CD8-positive, alpha-beta memory T cell (primary cell): ENCODE results near the gene ID3. TPM values are rescaled to one million over a fixed set of nuclear protein-coding genes. Genes with fewer than 3 reads are reported as not detected.

Experiments used
- CTCF ChIA-PET: fragments of 350-600 bp; sonication (Branson Sonifier 250); formaldehyde crosslinking; loops from one replicate; lab custom pipeline; 2021; ENCODE audit warnings: antibody characterized with exemption; lab: Charles Lee
- POLR2A ChIA-PET: fragments of 350-600 bp; sonication (Branson Sonifier 250); formaldehyde crosslinking; loops from one replicate; lab custom pipeline; 2021; ENCODE audit warnings: antibody characterized with exemption; lab: Charles Lee
- DNase-seq, 5 donors: peaks; one replicate each; pipeline versions ENCODE4 v3.0.0 to v3.0.0-alpha.2; 2020 to 2022; ENCODE audit warnings: mixed read lengths in 1 of 5
- H3K27ac ChIP-seq: one replicate; pipeline ENCODE4 v1.7.0; 2013; ENCODE audit warnings: low read depth, mild to moderate bottlenecking, low read length, moderate library complexity
- H3K27me3 ChIP-seq: 2 replicates; pipeline ENCODE4 v1.7.0; 2013; ENCODE audit warnings: low read length, mild to moderate bottlenecking; ENCODE audit not compliant: insufficient read depth, poor library complexity, severe bottlenecking
- H3K36me3 ChIP-seq: 2 replicates; pipeline ENCODE4 v1.7.0; 2013; ENCODE audit warnings: mild to moderate bottlenecking, low read length, moderate library complexity; ENCODE audit not compliant: insufficient read depth
- H3K4me1 ChIP-seq: 2 replicates; pipeline ENCODE4 v1.7.0; 2013; ENCODE audit warnings: mild to moderate bottlenecking, low read length, moderate library complexity; ENCODE audit not compliant: insufficient read depth
- H3K4me3 ChIP-seq: 2 replicates; pipeline ENCODE4 v1.7.0; 2013; ENCODE audit warnings: mild to moderate bottlenecking, low read length
- H3K9me3 ChIP-seq: 2 replicates; pipeline ENCODE4 v1.7.0; 2013; ENCODE audit warnings: mild to moderate bottlenecking, low read length
- H3K27ac Mint-ChIP-seq, 8 donors: one replicate each; pipeline ENCODE4 v1.8.0; 2020 to 2021; ENCODE audit warnings: mixed read lengths in 8 of 8, mild to moderate bottlenecking in 6 of 8, inconsistent platforms in 3 of 8, moderate library complexity in 3 of 8
- H3K27me3 Mint-ChIP-seq, 2 donors: one replicate each; pipeline ENCODE4 v1.8.0; 2020 to 2021; ENCODE audit warnings: mixed read lengths in 2 of 2, mild to moderate bottlenecking in 1 of 2, moderate library complexity in 1 of 2
- H3K36me3 Mint-ChIP-seq, 3 donors: one replicate each; pipeline ENCODE4 v1.8.0; 2020 to 2021; ENCODE audit warnings: mixed read lengths in 3 of 3, inconsistent platforms in 1 of 3, mild to moderate bottlenecking in 1 of 3
- H3K4me1 Mint-ChIP-seq, 3 donors: one replicate each; pipeline ENCODE4 v1.8.0; 2020 to 2021; ENCODE audit warnings: mixed read lengths in 3 of 3, inconsistent platforms in 1 of 3, mild to moderate bottlenecking in 1 of 3
- H3K4me3 Mint-ChIP-seq, 7 donors: one replicate each; pipeline ENCODE4 v1.8.0; 2020 to 2021; ENCODE audit warnings: mixed read lengths in 7 of 7, mild to moderate bottlenecking in 6 of 7, moderate library complexity in 4 of 7, inconsistent platforms in 2 of 7
- H3K9me3 Mint-ChIP-seq, 5 donors: one replicate each; pipeline ENCODE4 v1.8.0; 2020 to 2022; ENCODE audit warnings: mixed read lengths in 5 of 5, mild to moderate bottlenecking in 3 of 5, moderate library complexity in 2 of 5, inconsistent platforms in 1 of 5
- polyA plus RNA-seq: library from polyadenylated mRNA; unstranded; fragments of 300-500 nt; fragmentation: Illumina TruSeq; gene quantifications from one replicate; pipeline ENCODE4 v1.2.3, GENCODE V29; 2021
- total RNA-seq, 2 experiments: library from RNA; stranded (reverse); gene quantifications; one replicate each; pipeline ENCODE4 v1.2.3, GENCODE V29; 2021

Gene ID3
- total and polyA plus RNA-seq, 3 experiments from 2014 or later: 4.7 to 19.3 (median 18.4) TPM

DNA sequence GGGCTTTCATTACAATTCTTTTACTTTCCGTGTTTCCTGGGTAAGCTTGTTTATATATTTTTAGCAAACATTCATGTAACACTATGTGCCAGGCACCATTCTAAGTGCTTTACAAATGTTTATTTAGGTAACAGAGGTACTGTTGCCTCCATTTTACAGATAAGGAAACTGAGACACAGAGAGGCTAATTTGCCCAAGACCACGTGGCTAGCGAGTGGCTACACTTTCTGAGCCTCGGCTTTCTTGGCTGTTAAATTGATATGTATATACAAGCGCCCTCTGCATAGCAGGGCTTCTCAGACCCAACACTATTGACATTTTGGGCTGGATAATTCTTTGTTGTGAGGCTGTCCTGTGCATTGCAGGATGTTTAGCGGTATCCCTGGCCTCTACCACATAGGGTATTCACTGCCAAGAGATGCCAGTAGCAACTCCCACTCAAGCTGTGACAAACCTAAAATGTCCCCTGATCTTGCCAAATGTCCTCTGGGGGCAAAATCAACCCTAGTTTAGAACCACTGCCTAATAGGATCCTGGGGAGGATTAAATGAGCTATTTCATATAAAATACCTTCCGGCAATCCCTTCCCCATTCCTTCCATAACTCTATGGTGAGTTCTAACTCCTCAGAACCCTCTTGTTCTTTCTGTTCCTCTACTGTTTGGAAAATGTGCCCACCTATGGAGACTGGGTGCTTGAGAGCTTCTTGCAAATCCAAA is 17.2 kb upstream of the ID3 start:
- Mint-ChIP-seq H3K4me1 (peaks cover 21 to 35% (median 26%) of the 10 kb centered on the region in 3 donors), H3K4me3 (no peak overlapping the region), H3K36me3 (no peaks in the 10 kb centered on the region), H3K9me3 (no peaks in the 10 kb centered on the region), H3K27ac (peak overlapping the region in 2 of 8 donors; percentile 17 to 41), H3K27me3 (peaks cover 0 to 2% of the 10 kb centered on the region in 2 donors)
- DNase-seq: no peak
- Histone ChIP-seq H3K27ac (no peak overlapping the region), H3K27me3 (no peaks in the 10 kb centered on the region), H3K4me3 (no peak overlapping the region), H3K36me3 (no peaks in the 10 kb centered on the region), H3K4me1 (peaks cover 27% of the 10 kb centered on the region), H3K9me3 (no peaks in the 10 kb centered on the region)
- POLR2A ChIA-PET: interaction anchor here (1.1 to 1.4 kb wide), 2 partner anchors 18 to 61 kb away, joined by 4 to 11 read pairs; partner anchors contain the start of gene ID3
- CTCF ChIA-PET: interaction anchor here (1.2 to 3.2 kb wide), 8 partner anchors 10 to 58 kb away, joined by 3 to 19 read pairs (median 6); no protein-coding TSS in a partner anchor

DNA sequence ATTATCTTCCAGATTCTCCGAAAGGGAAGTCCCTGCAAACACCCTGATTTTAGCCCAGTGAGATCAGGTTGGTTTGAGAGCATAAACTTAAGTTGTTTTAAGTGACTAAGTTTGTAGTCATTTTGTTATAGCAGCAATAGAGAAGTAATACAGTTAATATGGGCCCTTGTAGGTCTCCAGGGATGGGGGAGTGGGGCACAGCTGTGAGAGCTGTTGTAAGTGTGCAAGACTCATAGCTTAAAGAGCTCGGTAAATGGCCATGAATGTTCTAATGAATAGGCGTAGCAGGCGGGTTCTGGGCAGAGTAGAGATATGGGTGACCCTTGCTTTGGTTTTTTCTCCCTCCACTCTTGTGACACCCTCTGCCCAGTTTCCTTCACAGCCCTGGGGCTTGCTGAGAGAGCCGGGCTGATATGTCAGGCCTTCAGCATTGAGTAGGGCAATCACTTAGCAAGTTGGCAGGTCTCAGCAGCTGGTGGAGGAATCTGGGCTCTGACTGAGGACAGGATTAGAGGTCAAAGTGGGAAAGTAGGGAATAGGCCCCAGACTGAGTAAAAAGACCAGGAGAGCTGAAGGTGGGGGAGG is 16.0 kb upstream of the ID3 start:
- H3K27ac ChIP-seq: no peak overlapping the region
- Mint-ChIP-seq H3K9me3 (no peaks in the 10 kb centered on the region), H3K4me3 (no peak overlapping the region)

DNA sequence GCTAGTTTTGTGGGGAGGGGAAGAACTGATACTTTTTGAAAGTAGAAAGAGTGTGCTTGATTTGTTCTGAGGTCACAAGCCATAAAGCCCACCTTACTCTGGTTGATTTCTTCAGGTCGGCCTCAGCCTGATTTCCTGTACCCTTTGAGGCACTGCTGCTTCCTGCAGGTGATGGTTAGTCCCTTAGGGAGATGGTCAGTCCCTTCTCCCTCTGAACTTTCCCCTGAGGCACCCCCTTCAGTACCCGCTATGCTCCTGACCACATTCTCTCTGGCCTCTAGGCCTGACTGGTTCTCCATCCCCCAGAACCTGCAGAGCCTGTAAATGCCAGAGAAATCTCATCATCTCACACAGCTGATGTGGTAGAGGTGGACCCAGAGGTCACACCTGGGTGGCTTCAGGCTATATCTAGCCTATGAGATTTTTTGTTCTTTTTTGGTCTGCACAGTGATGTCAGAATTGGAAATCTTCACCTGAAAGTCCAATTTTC is 15.0 kb upstream of the ID3 start:
- peaks cover 21 to 34% (median 30%) of the 10 kb centered on the region in 3 donors for H3K4me1 Mint-ChIP-seq
- CTCF ChIA-PET: no interaction called here

More for the DNA sequence above, 16.0 kb upstream of the ID3 start:
- DNase-seq: no peak
- Histone ChIP-seq H3K27me3 (no peaks in the 10 kb centered on the region), H3K36me3 (no peaks in the 10 kb centered on the region), H3K4me3 (no peak overlapping the region), H3K9me3 (no peaks in the 10 kb centered on the region), H3K4me1 (peaks cover 27% of the 10 kb centered on the region)
- peaks cover 2 to 9% of the 10 kb centered on the region in 2 donors for H3K27me3 Mint-ChIP-seq
- peak overlapping the region in 1 of 8 donors; percentile 2 for H3K27ac Mint-ChIP-seq
- H3K4me1 Mint-ChIP-seq: peaks cover 21 to 35% (median 26%) of the 10 kb centered on the region in 3 donors
- ChIA-PET POLR2A (no interaction called here), CTCF (interaction anchor here (3.2 kb wide), 1 partner anchor 59 kb away, joined by 19 read pairs; no protein-coding TSS in a partner anchor)
- no peaks in the 10 kb centered on the region for H3K36me3 Mint-ChIP-seq

DNA sequence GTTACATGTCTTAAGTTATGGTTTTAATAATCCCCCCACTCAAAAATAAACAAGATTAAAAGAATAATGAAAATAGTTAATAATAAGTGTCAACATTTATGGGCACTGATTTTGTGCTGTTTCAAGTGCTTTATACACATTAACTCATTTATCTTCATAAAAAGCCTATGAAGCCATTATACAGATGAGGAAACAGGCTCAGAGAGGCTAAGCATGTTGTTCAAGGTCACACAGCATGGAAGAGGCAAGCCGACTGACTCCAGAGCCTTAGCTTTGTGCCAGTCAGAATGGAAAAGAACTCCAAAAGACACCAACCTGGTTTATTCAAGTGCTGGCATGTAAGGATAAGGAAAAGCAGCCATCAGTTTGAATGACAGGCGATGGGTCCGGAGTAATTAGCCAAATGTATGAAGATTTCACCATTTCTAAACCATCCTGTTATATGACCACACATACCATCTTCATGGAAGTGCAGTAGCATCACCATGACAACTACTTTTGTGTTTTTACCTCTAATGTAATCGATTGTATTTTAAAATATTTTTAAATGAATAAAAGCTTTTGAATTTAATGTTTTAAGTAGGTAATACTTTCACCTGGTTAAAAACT is 14.4 kb upstream of the ID3 start:
- Mint-ChIP-seq H3K36me3 (no peaks in the 10 kb centered on the region), H3K27ac (no peak overlapping the region), H3K27me3 (peaks cover 8 to 22% of the 10 kb centered on the region in 2 donors), H3K4me1 (peaks cover 18 to 33% (median 32%) of the 10 kb centered on the region in 3 donors), H3K4me3 (no peak overlapping the region), H3K9me3 (no peaks in the 10 kb centered on the region)
- H3K27ac ChIP-seq: no peak overlapping the region
- H3K4me3 ChIP-seq: no peak overlapping the region
- peaks cover 12% of the 10 kb centered on the region for H3K27me3 ChIP-seq
- POLR2A ChIA-PET: no interaction called here
- no peaks in the 10 kb centered on the region for H3K36me3 ChIP-seq
- DNase-seq: no peak
- CTCF ChIA-PET: interaction anchor here (4.4 kb wide), 1 partner anchor 64 kb away, joined by 15 read pairs; no protein-coding TSS in a partner anchor
- no peaks in the 10 kb centered on the region for H3K9me3 ChIP-seq
- peaks cover 28% of the 10 kb centered on the region for H3K4me1 ChIP-seq

More for the DNA sequence above, 15.0 kb upstream of the ID3 start:
- peaks cover 27% of the 10 kb centered on the region for H3K4me1 ChIP-seq
- Mint-ChIP-seq H3K27me3 (peaks cover 6 to 16% of the 10 kb centered on the region in 2 donors), H3K27ac (no peak overlapping the region), H3K4me3 (no peak overlapping the region), H3K36me3 (no peaks in the 10 kb centered on the region), H3K9me3 (no peaks in the 10 kb centered on the region)
- H3K27me3 ChIP-seq: peaks cover 6% of the 10 kb centered on the region
- no peaks in the 10 kb centered on the region for H3K36me3 ChIP-seq
- no peaks in the 10 kb centered on the region for H3K9me3 ChIP-seq
- H3K27ac ChIP-seq: no peak overlapping the region
- POLR2A ChIA-PET: no interaction called here
- no peak for DNase-seq
- H3K4me3 ChIP-seq: no peak overlapping the region

DNA sequence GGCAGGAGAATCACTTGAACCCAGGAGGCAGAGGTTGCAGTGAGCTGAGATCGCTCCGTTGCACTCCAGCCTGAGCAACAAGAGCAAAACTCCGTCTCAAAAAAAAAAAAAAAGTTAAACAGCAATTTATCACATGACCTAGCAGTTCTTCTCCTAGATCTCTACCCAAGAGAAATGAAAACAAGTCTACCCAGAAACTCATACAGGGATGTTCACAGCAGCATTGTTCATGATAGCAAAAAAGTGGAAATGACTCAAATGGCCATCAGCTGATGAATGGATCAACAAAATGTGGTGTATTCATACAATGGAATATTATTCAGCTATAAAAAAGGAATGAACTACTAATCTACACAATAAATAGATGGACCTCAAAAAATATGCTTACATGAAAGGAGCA is 12.2 kb upstream of the ID3 start:
- H3K4me3 ChIP-seq: no peak overlapping the region
- Mint-ChIP-seq H3K36me3 (no peaks in the 10 kb centered on the region), H3K4me1 (peaks cover 7 to 22% (median 16%) of the 10 kb centered on the region in 3 donors), H3K9me3 (no peaks in the 10 kb centered on the region), H3K4me3 (no peak overlapping the region), H3K27ac (no peak overlapping the region), H3K27me3 (peaks cover 18 to 31% of the 10 kb centered on the region in 2 donors)
- no peaks in the 10 kb centered on the region for H3K36me3 ChIP-seq
- H3K9me3 ChIP-seq: no peaks in the 10 kb centered on the region
- DNase-seq: no peak
- no peak overlapping the region for H3K27ac ChIP-seq
- CTCF ChIA-PET: interaction anchor here (1.1 to 4.4 kb wide), 4 partner anchors 12 to 66 kb away, joined by 3 to 15 read pairs (median 6); partner anchors contain the start of gene ID3
- POLR2A ChIA-PET: no interaction called here
- peaks cover 13% of the 10 kb centered on the region for H3K27me3 ChIP-seq
- H3K4me1 ChIP-seq: peaks cover 13% of the 10 kb centered on the region

DNA sequence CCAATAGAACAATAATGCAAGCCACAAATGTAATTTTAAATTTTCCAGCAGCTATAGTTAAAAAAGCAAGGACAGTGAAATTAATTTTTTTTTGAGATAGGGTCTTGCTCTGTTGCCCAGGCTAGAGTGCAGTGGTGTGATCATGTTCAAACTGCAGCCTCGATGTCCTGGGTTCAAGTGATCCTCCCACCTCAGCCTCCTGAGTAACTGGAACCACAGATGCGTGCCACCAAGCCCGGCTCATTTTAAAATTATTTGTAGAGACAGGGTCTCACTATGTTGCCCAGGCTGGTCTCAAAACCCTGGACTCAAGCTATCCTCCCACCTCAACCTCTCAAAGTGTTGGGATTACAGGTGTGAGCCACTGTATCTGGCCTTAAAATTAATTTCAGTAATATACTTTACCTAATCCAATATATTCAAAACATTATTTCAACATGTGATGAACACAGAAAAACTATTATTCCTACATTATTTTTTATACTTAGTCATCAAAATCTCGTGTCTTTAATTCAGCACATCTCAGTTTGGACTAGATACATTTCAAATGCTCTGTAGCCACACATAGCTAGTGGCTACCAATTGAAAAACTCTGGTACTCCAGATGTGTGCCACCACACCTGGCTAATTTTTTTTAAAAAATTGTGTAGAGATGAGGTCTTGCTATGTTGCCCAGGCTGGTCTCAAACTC is 10.8 kb upstream of the ID3 start:
- Mint-ChIP-seq H3K9me3 (no peaks in the 10 kb centered on the region), H3K4me1 (peaks cover 7 to 22% (median 19%) of the 10 kb centered on the region in 3 donors), H3K27me3 (peaks cover 18 to 37% of the 10 kb centered on the region in 2 donors), H3K36me3 (no peaks in the 10 kb centered on the region), H3K27ac (peak overlapping the region in 1 of 8 donors; percentile 82), H3K4me3 (no peak overlapping the region)
- ChIA-PET CTCF (interaction anchor here (1.3 to 4.4 kb wide), 5 partner anchors 11 to 67 kb away, joined by 3 to 15 read pairs (median 5); partner anchors contain the start of gene ID3), POLR2A (no interaction called here)
- Histone ChIP-seq H3K9me3 (no peaks in the 10 kb centered on the region), H3K36me3 (no peaks in the 10 kb centered on the region), H3K4me1 (peaks cover 10% of the 10 kb centered on the region), H3K4me3 (no peak overlapping the region), H3K27ac (no peak overlapping the region), H3K27me3 (peaks cover 13% of the 10 kb centered on the region)
- no peak for DNase-seq

DNA sequence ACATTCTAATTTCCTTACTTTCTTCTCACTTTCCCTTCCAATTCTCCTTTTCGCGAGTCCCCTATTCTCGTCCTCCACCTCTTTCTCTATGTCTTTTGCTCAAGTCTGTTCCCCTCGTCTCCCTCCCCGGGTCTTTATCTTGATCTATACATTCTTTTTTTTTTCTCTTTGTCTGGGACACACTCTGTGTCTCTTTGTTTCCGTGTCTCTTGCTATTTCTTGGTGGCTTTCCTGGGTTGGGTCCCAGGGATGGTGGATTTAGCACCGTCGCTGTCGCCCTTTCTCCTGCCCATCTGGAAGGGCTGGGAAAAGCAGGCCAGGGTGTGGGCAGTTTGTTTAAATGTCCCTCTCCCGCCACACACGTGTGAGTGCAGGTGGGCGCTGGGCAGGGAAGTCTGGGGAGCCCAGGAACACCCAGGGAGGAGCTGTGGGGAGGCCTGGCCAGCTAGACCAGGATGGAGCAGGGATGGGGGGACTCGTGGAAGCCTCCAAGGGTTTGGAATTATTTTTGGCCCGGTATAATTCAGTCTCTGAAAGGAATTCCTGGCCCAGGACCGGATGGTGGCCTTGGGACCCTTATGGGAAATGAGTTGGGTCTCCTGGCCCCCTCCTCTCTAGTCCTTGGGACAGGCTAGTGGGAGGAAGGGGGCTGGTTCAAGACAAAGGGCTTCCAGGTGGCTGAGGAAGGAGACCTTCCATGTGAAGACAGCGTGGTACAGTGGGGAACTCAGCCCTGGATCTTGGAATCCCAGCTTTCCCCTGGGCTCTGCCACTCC is 9.5 kb upstream of the ID3 start:
- peaks cover 7 to 19% (median 14%) of the 10 kb centered on the region in 3 donors for H3K4me1 Mint-ChIP-seq
- peak overlapping the region in 6 of 8 donors; percentile 13 to 64 (median 40) for H3K27ac Mint-ChIP-seq
- ChIA-PET POLR2A (interaction anchor here (0.7 kb wide), 1 partner anchor 50 kb away, joined by 4 read pairs; no protein-coding TSS in a partner anchor), CTCF (interaction anchor here (0.5 to 1.3 kb wide), 3 partner anchors 10 to 68 kb away, joined by 3 to 5 read pairs (median 3); partner anchors contain the start of gene ID3)
- no peaks in the 10 kb centered on the region for H3K36me3 Mint-ChIP-seq
- H3K9me3 Mint-ChIP-seq: no peaks in the 10 kb centered on the region
- peak overlapping the region; percentile 8 for H3K27ac ChIP-seq
- H3K27me3 Mint-ChIP-seq: peaks cover 19 to 37% of the 10 kb centered on the region in 2 donors
- peaks cover 13% of the 10 kb centered on the region for H3K27me3 ChIP-seq
- no peaks in the 10 kb centered on the region for H3K9me3 ChIP-seq
- no peaks in the 10 kb centered on the region for H3K36me3 ChIP-seq
- peak overlapping the region; percentile 24 to 86 (median 79) for H3K4me3 Mint-ChIP-seq
- peaks cover 10% of the 10 kb centered on the region for H3K4me1 ChIP-seq
- peak overlapping the region; percentile 39 for H3K4me3 ChIP-seq
- DNase-seq: no peak
